Measurements from ENCODE around the gene AHR. TPM values are rescaled to one million over a fixed set of nuclear protein-coding genes. Genes with fewer than 3 reads are reported as not detected.

Gene AHR
- total RNA-seq, 1 donor from 2014 or later, result 1.7 TPM

DNA sequence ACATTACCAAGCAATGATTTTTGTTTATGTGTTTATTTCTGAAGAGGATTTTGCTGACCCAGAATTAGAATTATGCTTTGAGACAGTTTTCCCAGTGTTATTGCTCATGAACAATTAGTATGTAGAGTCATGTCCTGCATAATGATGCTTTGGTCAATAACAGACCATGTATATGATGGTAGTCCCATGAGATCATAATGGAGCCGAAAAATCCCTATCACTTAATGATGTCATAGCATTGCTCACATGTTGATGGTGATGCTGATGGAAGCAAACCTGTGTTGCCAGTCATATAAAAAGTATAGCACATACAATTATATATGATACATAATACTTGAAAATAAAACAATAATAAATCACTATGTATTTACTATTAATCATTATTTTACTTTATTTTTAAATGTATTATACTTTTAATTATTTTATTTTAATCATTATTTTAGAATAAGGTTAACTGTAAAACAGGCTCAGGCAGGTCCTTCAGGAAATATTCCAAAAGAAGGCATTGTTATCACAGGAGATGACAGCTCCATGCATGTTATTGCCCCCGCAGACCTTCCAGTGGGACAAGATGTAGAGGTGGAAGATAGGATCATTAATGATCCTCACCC, 33.5 kb downstream of the AHR start:
- Mint-ChIP-seq H3K4me1 (ENCODE audit: low read depth, unreplicated experiment) (no peaks in the 10 kb centered on the region), H3K27ac (ENCODE audit: unreplicated experiment) (no peak overlapping the region), H3K4me3 (ENCODE audit: unreplicated experiment) (no peak overlapping the region), H3K36me3 (ENCODE audit: unreplicated experiment) (no peaks in the 10 kb centered on the region), H3K27me3 (ENCODE audit: unreplicated experiment) (no peaks in the 10 kb centered on the region), H3K9me3 (ENCODE audit: unreplicated experiment) (peaks cover 3% of the 10 kb centered on the region)
- TF ChIP-seq, protein P1, sequence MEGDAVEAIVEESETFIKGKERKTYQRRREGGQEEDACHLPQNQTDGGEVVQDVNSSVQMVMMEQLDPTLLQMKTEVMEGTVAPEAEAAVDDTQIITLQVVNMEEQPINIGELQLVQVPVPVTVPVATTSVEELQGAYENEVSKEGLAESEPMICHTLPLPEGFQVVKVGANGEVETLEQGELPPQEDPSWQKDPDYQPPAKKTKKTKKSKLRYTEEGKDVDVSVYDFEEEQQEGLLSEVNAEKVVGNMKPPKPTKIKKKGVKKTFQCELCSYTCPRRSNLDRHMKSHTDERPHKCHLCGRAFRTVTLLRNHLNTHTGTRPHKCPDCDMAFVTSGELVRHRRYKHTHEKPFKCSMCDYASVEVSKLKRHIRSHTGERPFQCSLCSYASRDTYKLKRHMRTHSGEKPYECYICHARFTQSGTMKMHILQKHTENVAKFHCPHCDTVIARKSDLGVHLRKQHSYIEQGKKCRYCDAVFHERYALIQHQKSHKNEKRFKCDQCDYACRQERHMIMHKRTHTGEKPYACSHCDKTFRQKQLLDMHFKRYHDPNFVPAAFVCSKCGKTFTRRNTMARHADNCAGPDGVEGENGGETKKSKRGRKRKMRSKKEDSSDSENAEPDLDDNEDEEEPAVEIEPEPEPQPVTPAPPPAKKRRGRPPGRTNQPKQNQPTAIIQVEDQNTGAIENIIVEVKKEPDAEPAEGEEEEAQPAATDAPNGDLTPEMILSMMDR (IDR thresholded peaks at IDR 0.05; ENCODE audit: partially characterized antibody, unreplicated experiment), result no peak
- DNase-seq, result no peak

DNA sequence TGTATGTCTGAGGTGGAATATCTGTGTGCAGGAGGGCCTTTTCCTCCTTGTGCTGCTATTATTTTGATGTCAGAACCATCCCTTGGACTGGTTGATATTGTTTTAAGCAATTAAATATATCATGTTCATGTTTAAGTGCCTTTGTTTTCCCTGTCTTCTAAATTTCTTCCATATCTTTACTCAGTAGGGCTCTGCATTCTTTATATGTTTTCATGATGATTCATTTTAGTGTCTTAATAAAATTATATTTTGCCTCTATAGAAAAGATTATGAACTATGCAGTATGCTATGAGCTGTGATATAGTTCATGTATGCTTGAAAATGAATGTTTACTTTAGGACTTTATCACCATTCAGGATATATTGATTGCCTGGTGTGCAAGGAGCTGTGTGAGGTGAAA, 34.8 kb downstream of the AHR start:
- H3K9me3 Mint-ChIP-seq (ENCODE audit: unreplicated experiment), result peaks cover 3% of the 10 kb centered on the region
- H3K27ac Mint-ChIP-seq (ENCODE audit: unreplicated experiment), result no peak overlapping the region
- no peak overlapping the region for H3K4me3 Mint-ChIP-seq (ENCODE audit: unreplicated experiment)
- H3K4me1 Mint-ChIP-seq (ENCODE audit: low read depth, unreplicated experiment), result no peaks in the 10 kb centered on the region
- no peaks in the 10 kb centered on the region for H3K36me3 Mint-ChIP-seq (ENCODE audit: unreplicated experiment)
- H3K27me3 Mint-ChIP-seq (ENCODE audit: unreplicated experiment), result no peaks in the 10 kb centered on the region
- no peak for DNase-seq
- TF ChIP-seq, protein P1 (IDR thresholded peaks at IDR 0.05; ENCODE audit: partially characterized antibody, unreplicated experiment), result no peak

DNA sequence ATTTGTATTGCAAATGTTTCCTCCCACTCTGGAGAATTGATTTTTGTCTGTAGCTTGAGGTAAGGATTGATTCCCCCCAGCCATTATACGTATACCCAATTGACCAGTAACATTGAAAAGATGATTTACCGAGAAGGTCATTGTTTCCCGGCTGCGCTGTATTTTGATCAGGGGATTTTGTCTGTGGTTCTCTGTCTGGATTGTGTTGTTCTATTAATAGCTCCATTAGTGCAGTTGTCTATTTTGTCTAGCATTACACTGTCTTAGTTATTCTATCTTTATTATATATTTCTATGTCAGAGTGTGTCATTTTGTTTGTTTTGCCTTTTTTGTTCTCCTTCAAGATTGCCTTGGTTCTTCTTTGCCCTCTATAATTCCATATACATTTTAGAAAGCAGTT, 37.7 kb downstream of the AHR start:
- H3K27me3 Mint-ChIP-seq (ENCODE audit: unreplicated experiment), result no peaks in the 10 kb centered on the region
- TF ChIP-seq, protein P1 (IDR thresholded peaks at IDR 0.05; ENCODE audit: partially characterized antibody, unreplicated experiment), result no peak
- H3K27ac Mint-ChIP-seq (ENCODE audit: unreplicated experiment), result no peak overlapping the region
- no peaks in the 10 kb centered on the region for H3K9me3 Mint-ChIP-seq (ENCODE audit: unreplicated experiment)
- H3K4me3 Mint-ChIP-seq (ENCODE audit: unreplicated experiment), result no peak overlapping the region
- H3K4me1 Mint-ChIP-seq (ENCODE audit: low read depth, unreplicated experiment), result no peaks in the 10 kb centered on the region
- no peak for DNase-seq
- no peaks in the 10 kb centered on the region for H3K36me3 Mint-ChIP-seq (ENCODE audit: unreplicated experiment)

DNA sequence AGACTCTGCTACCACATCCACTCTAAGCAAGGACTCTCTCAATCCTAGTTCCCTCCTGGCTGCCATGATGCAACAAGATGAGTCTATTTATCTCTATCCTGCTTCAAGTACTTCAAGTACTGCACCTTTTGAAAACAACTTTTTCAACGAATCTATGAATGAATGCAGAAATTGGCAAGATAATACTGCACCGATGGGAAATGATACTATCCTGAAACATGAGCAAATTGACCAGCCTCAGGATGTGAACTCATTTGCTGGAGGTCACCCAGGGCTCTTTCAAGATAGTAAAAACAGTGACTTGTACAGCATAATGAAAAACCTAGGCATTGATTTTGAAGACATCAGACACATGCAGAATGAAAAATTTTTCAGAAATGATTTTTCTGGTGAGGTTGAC, 40.7 kb downstream of the AHR start:
- Mint-ChIP-seq H3K36me3 (ENCODE audit: unreplicated experiment) (no peaks in the 10 kb centered on the region), H3K4me3 (ENCODE audit: unreplicated experiment) (no peak overlapping the region), H3K4me1 (ENCODE audit: low read depth, unreplicated experiment) (no peaks in the 10 kb centered on the region), H3K27me3 (ENCODE audit: unreplicated experiment) (no peaks in the 10 kb centered on the region), H3K9me3 (ENCODE audit: unreplicated experiment) (no peaks in the 10 kb centered on the region), H3K27ac (ENCODE audit: unreplicated experiment) (no peak overlapping the region)
- TF ChIP-seq, protein P1 (IDR thresholded peaks at IDR 0.05; ENCODE audit: partially characterized antibody, unreplicated experiment), result no peak
- no peak for DNase-seq

DNA sequence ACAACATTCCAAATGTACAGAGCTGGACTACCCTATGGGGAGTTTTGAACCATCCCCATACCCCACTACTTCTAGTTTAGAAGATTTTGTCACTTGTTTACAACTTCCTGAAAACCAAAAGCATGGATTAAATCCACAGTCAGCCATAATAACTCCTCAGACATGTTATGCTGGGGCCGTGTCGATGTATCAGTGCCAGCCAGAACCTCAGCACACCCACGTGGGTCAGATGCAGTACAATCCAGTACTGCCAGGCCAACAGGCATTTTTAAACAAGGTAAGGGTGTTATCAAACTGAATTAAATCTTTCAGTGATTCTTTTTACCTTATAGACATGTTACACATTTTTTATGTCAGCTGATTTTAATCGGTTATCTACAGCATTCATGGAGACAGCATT, 41.5 kb downstream of the AHR start:
- TF ChIP-seq, protein P1 (IDR thresholded peaks at IDR 0.05; ENCODE audit: partially characterized antibody, unreplicated experiment), result no peak
- Mint-ChIP-seq H3K4me3 (ENCODE audit: unreplicated experiment) (no peak overlapping the region), H3K27ac (ENCODE audit: unreplicated experiment) (no peak overlapping the region), H3K36me3 (ENCODE audit: unreplicated experiment) (no peaks in the 10 kb centered on the region), H3K9me3 (ENCODE audit: unreplicated experiment) (no peaks in the 10 kb centered on the region), H3K4me1 (ENCODE audit: low read depth, unreplicated experiment) (no peaks in the 10 kb centered on the region), H3K27me3 (ENCODE audit: unreplicated experiment) (no peaks in the 10 kb centered on the region)
- no peak for DNase-seq
